ENCODE data around the gene THADA. TPM values are rescaled to one million over a fixed set of nuclear protein-coding genes. Genes with fewer than 3 reads are reported as not detected.

THADA gene
- polyA plus RNA-seq, 1 donor: 13.2 TPM

DNA sequence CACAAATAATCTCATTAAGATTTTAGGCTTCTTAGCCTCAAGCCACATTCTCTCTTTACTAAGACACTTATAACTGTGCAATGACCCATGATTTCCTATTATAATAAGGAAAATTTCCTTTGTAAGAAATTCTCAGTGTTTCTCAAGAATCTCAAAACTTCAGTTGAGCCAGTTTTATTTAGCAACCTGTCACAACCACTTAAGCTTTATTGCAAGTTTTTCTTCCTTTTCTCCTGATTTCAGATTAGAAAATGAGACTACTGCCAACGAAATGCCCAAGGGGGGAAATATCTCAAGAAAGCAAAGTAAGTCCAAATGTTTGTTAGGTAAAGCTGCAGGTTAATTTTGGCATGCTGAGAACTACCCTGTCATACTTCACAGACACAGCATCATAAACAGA is 178.5 kb downstream of the THADA start:
- no CpG with 5 or more reads among the region's 1 CpG for WGBS (ENCODE audit: insufficient coverage, low lambda C conversion rate)
- DNase-seq: no peak

DNA sequence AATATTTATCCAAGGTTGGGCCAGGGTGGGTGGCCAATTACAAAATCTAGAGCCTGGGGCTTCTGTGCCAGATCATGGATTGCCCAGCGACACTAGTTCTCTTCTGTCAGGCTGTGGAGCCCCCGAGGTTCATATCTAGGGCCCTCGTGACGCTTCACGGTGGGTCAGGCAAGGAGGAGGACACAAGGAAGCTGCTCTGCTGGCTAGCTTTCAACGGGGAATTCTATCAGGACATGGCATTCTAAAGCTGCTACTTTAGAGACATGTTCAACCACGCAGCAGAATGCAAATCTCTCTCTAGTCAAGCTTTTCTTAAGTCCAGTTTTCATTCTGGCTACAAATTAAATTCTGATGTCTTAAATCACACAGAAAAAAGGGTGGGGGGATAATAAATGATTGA is 180.2 kb downstream of the THADA start:
- Histone ChIP-seq H3K36me3 (ENCODE audit: control insufficient read depth, insufficient read depth, low read length) (no peaks in the 10 kb centered on the region), H3K27me3 (ENCODE audit: control insufficient read depth, insufficient read depth, low read length) (no peaks in the 10 kb centered on the region), H3K4me1 (ENCODE audit: control insufficient read depth, insufficient read depth, low read length) (peaks cover 7% of the 10 kb centered on the region), H3K27ac (ENCODE audit: low read length) (no peak overlapping the region), H3K9me3 (ENCODE audit: control insufficient read depth, low read depth, low read length) (no peaks in the 10 kb centered on the region), H3K4me3 (ENCODE audit: low read length) (no peak overlapping the region)
- 83% methylated on average over 2 of the region's 7 CpGs for WGBS (ENCODE audit: insufficient coverage, low lambda C conversion rate)
- DNase-seq: no peak

More for the DNA sequence above, 178.5 kb downstream of the THADA start:
- Histone ChIP-seq H3K27ac (ENCODE audit: low read length) (no peak overlapping the region), H3K4me1 (ENCODE audit: control insufficient read depth, insufficient read depth, low read length) (peaks cover 8% of the 10 kb centered on the region), H3K27me3 (ENCODE audit: control insufficient read depth, insufficient read depth, low read length) (no peaks in the 10 kb centered on the region), H3K9me3 (ENCODE audit: control insufficient read depth, low read depth, low read length) (no peaks in the 10 kb centered on the region), H3K36me3 (ENCODE audit: control insufficient read depth, insufficient read depth, low read length) (no peaks in the 10 kb centered on the region), H3K4me3 (ENCODE audit: low read length) (no peak overlapping the region)

DNA sequence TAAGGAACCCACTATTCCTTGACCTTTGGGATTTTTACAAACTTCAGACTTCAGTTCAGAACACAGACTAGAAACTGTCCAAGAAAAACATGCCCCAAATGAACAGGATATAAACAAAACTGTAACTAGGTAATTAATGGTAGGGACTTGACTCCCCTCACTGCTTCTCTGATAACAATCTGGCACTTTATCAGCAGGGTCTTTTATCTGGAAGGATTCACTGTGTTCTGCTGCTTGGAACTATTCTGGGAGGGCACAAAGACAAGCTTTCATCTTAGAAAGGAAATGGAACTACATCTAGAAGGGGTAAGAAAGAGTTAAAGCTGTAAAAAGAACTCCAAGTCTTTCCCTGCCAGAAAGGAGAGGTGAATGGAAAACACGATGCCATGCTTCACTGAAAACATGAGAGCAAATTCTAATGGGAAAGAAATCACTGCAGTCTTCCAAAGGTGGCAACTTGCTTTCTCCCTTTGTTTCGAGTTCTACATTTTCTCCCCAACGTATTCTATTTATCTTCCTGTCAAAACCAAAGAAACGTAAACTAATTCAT is 181.2 kb downstream of the THADA start:
- H3K9me3 ChIP-seq (ENCODE audit: control insufficient read depth, low read depth, low read length): no peaks in the 10 kb centered on the region
- H3K4me3 ChIP-seq (ENCODE audit: low read length): no peak overlapping the region
- 93% methylated on average over 3 of the region's 4 CpGs for WGBS (ENCODE audit: insufficient coverage, low lambda C conversion rate)
- no peak overlapping the region for H3K27ac ChIP-seq (ENCODE audit: low read length)
- DNase-seq: no peak
- no peaks in the 10 kb centered on the region for H3K36me3 ChIP-seq (ENCODE audit: control insufficient read depth, insufficient read depth, low read length)
- H3K27me3 ChIP-seq (ENCODE audit: control insufficient read depth, insufficient read depth, low read length): no peaks in the 10 kb centered on the region
- H3K4me1 ChIP-seq (ENCODE audit: control insufficient read depth, insufficient read depth, low read length): no peaks in the 10 kb centered on the region

DNA sequence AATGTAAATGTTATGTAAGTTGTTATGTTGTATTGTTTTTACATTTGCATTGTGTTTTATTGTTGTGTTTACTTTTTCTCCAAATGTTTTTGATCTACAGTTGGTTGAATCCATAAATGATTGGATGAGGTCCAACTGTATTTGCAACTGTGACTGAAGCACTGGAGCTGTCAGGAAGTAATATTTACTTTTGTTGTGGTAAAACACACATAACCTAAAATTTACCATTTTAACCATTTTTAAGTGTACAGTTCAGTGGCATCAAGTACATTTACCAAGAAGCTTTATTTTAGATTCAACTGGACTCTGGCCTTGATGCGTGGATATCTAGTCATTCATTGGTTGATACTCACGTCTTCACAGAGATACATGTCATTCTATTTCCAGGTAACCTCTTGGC is 181.8 kb downstream of the THADA start:
- DNase-seq: no peak
- H3K36me3 ChIP-seq (ENCODE audit: control insufficient read depth, insufficient read depth, low read length): no peaks in the 10 kb centered on the region
- H3K9me3 ChIP-seq (ENCODE audit: control insufficient read depth, low read depth, low read length): no peaks in the 10 kb centered on the region
- H3K4me3 ChIP-seq (ENCODE audit: low read length): no peak overlapping the region
- no peaks in the 10 kb centered on the region for H3K27me3 ChIP-seq (ENCODE audit: control insufficient read depth, insufficient read depth, low read length)
- H3K27ac ChIP-seq (ENCODE audit: low read length): no peak overlapping the region
- WGBS (ENCODE audit: insufficient coverage, low lambda C conversion rate): 100% methylated on average over 1 of the region's 2 CpGs
- no peaks in the 10 kb centered on the region for H3K4me1 ChIP-seq (ENCODE audit: control insufficient read depth, insufficient read depth, low read length)

DNA sequence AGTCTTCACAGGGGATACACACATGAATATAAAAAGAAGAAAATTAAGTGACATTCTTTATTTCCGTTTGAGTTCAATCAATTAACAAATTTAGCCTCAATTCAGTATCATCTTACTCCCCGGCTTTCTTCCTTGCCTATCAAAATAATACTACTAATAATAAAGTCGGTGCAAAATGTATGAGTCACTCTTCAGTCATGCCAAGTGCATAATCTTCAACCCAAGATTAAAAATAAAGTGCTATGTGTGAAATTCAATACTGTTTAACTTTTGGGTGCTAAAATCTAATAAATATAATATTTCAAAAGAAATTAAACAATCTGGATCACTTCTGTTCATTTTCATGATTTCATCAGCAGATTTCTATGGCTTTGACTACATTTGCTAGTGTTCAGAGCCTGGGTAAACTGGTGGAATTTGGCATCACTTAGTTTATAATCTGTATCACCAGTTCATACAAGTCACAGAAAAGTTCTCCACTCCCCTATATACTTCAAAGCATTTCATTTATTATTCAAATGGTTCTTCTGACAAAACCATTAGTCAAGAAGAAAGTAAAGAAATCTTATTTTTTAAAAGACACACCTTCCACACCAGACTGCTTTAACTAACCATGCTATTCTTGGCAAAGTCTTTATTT is 183.6 kb downstream of the THADA start:
- no peaks in the 10 kb centered on the region for H3K27me3 ChIP-seq (ENCODE audit: control insufficient read depth, insufficient read depth, low read length)
- no peaks in the 10 kb centered on the region for H3K36me3 ChIP-seq (ENCODE audit: control insufficient read depth, insufficient read depth, low read length)
- no peak for DNase-seq
- H3K27ac ChIP-seq (ENCODE audit: low read length): no peak overlapping the region
- no peak overlapping the region for H3K4me3 ChIP-seq (ENCODE audit: low read length)
- H3K9me3 ChIP-seq (ENCODE audit: control insufficient read depth, low read depth, low read length): no peaks in the 10 kb centered on the region
- WGBS (ENCODE audit: insufficient coverage, low lambda C conversion rate): 71% methylated on average over 2 of the region's 3 CpGs
- no peaks in the 10 kb centered on the region for H3K4me1 ChIP-seq (ENCODE audit: control insufficient read depth, insufficient read depth, low read length)

DNA sequence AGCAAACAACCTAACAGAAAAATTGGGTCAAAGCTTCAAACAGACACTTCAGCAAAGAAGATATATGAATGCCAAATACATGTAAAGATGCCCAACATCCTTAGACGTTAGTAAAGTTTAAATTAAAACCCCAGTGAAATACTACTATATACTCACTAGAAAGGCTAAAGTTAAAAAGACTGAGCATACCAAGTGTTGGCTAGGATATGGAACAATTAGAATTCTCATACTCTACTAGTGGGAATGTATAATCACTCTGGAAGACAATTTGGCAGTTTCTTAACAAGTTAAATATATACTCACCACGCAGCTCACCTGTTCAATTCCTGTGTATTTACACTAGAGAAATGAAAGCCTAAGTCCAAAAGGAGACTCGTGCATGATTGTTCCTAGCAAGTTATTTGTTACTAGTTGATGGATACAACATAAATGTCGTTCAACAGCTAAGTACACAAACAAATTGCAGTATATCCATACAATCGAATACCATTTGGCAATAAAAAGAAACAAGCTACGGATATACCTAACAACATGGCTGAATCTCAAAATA is 185.7 kb downstream of the THADA start:
- DNase-seq: no peak
- Histone ChIP-seq H3K4me3 (ENCODE audit: low read length) (no peak overlapping the region), H3K4me1 (ENCODE audit: control insufficient read depth, insufficient read depth, low read length) (no peaks in the 10 kb centered on the region), H3K36me3 (ENCODE audit: control insufficient read depth, insufficient read depth, low read length) (no peaks in the 10 kb centered on the region), H3K9me3 (ENCODE audit: control insufficient read depth, low read depth, low read length) (no peaks in the 10 kb centered on the region), H3K27ac (ENCODE audit: low read length) (no peak overlapping the region), H3K27me3 (ENCODE audit: control insufficient read depth, insufficient read depth, low read length) (no peaks in the 10 kb centered on the region)
- WGBS (ENCODE audit: insufficient coverage, low lambda C conversion rate): 94% methylated on average over 2 of the region's 6 CpGs

DNA sequence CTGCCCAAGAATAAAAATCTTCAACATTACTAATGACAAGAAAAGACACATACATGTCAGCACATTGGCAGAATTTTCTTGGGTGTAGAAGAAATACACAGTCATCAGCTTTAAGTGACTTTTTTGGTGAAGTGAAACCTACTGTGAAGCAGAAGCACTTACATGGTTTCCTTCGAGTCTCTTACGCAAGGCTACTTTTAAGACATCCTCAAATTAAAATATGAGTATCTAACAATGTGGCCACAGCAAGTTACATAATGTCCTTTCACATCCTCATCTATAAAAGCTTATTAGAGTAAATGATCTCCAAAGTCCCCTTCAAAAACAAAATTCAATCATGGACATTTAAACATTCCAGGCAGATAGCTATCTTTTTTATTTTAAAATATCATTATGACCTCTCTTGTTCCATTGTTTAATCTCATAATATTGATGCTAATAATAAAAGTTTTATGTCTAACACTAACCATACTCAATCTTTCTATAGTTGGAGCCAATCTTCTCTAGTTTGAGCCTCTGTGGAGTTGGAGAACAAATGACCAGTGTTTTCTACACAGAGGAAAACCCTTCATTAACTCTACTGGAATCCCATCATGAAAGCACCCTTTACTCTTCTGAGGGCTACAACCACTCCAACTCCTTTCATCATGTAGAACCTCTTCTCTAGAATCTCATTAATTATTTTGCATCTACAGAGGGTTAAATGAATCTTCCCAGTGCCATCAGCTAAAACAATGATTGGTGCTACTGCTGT is 187.3 kb downstream of the THADA start:
- Histone ChIP-seq H3K4me1 (ENCODE audit: control insufficient read depth, insufficient read depth, low read length) (no peaks in the 10 kb centered on the region), H3K27ac (ENCODE audit: low read length) (no peak overlapping the region), H3K27me3 (ENCODE audit: control insufficient read depth, insufficient read depth, low read length) (no peaks in the 10 kb centered on the region), H3K36me3 (ENCODE audit: control insufficient read depth, insufficient read depth, low read length) (no peaks in the 10 kb centered on the region), H3K4me3 (ENCODE audit: low read length) (no peak overlapping the region), H3K9me3 (ENCODE audit: control insufficient read depth, low read depth, low read length) (no peaks in the 10 kb centered on the region)
- no peak for DNase-seq
- WGBS (ENCODE audit: insufficient coverage, low lambda C conversion rate): 80% methylated on average over 1 of the region's 2 CpGs

DNA sequence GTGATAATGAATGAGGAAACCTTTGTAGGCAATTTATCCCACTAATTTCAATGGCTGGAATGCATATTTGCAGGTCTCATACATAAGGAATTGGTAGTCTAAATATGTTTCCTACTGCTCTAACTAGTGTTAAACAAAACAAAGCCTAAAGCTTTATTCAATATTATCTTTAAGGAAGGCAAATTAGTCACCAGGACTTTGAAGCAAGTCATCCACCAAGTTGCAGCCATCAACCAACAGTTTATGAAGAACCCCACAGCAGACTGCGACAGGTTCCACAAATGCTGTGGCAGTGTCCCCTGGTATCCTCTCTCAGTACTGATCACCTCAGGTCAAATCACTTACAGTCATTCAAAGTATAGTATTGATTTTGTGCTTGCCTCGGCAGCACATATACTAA is 187.9 kb downstream of the THADA start:
- no CpG with 5 or more reads among the region's 2 CpGs for WGBS (ENCODE audit: insufficient coverage, low lambda C conversion rate)
- Histone ChIP-seq H3K9me3 (ENCODE audit: control insufficient read depth, low read depth, low read length) (no peaks in the 10 kb centered on the region), H3K4me1 (ENCODE audit: control insufficient read depth, insufficient read depth, low read length) (no peaks in the 10 kb centered on the region), H3K4me3 (ENCODE audit: low read length) (no peak overlapping the region), H3K36me3 (ENCODE audit: control insufficient read depth, insufficient read depth, low read length) (no peaks in the 10 kb centered on the region), H3K27ac (ENCODE audit: low read length) (no peak overlapping the region), H3K27me3 (ENCODE audit: control insufficient read depth, insufficient read depth, low read length) (no peaks in the 10 kb centered on the region)
- no peak for DNase-seq

DNA sequence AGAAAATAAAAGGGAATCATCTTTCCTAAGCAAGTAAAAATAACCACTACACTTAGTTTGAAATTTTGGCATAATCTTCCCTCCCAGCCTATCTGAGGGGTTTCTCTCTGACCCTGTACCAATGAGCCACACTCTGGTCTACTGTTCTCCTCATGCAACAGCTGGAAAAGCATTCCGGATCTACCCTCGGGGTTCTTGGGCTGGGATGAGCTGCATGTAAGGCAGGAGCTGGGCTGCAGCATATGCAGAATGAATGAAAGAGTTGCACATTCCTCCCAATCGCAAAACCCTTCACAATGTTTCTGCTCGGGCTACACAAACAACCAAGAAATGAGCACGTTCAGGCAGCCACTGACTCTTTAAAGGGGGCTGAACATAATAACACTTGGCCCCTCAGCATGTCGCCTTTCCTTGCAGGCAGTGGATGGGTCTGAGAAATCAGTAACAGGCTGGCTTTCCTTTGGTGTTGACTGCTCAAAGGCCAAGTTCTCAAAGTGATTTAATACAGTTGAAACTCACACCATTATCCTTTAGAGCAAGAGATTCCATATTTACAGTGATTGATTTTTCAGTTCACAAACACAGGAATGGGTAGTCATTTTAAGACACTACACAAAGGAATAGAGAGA is 189.1 kb downstream of the THADA start:
- H3K4me3 ChIP-seq (ENCODE audit: low read length): no peak overlapping the region
- no CpG with 5 or more reads among the region's 6 CpGs for WGBS (ENCODE audit: insufficient coverage, low lambda C conversion rate)
- no peaks in the 10 kb centered on the region for H3K27me3 ChIP-seq (ENCODE audit: control insufficient read depth, insufficient read depth, low read length)
- no peaks in the 10 kb centered on the region for H3K36me3 ChIP-seq (ENCODE audit: control insufficient read depth, insufficient read depth, low read length)
- H3K9me3 ChIP-seq (ENCODE audit: control insufficient read depth, low read depth, low read length): no peaks in the 10 kb centered on the region
- DNase-seq: no peak
- no peaks in the 10 kb centered on the region for H3K4me1 ChIP-seq (ENCODE audit: control insufficient read depth, insufficient read depth, low read length)
- no peak overlapping the region for H3K27ac ChIP-seq (ENCODE audit: low read length)

DNA sequence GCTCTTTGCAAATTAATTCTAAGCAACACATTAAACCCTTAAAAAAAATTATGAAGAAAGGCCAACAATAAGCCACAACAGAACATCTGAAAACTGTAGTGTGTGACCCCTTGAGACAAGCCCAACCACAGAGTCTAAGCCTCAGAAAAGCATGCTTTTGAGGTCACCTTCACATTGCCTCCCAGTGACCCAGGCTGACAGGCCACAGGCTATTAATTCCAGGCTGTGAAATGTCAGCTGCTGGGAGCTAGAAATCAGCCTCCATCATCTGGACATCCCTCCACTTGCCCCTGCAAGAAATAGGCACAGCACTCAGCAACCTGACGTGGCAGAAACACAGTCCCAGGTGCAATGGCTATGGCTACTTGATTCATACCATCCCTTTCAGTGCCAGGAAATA is 190.0 kb downstream of the THADA start:
- Histone ChIP-seq H3K36me3 (ENCODE audit: control insufficient read depth, insufficient read depth, low read length) (no peaks in the 10 kb centered on the region), H3K9me3 (ENCODE audit: control insufficient read depth, low read depth, low read length) (no peaks in the 10 kb centered on the region), H3K27me3 (ENCODE audit: control insufficient read depth, insufficient read depth, low read length) (no peaks in the 10 kb centered on the region), H3K4me3 (ENCODE audit: low read length) (no peak overlapping the region), H3K27ac (ENCODE audit: low read length) (no peak overlapping the region), H3K4me1 (ENCODE audit: control insufficient read depth, insufficient read depth, low read length) (no peaks in the 10 kb centered on the region)
- no peak for DNase-seq
- WGBS (ENCODE audit: insufficient coverage, low lambda C conversion rate): no CpG with 5 or more reads among the region's 1 CpG

Data from large intestine (tissue), 3 donors.